GM19452 (cell line): ENCODE measurements around the gene RXRB.

Experiments
- ATAC-seq: cut with Tn5 transposase; IDR thresholded peaks from one replicate; pipeline ENCODE4 v1.9.1; 2021; ENCODE audit not compliant: unreplicated experiment

Gene RXRB

GRCh38 chr6:33198159-33198852 lies 2.2 kb downstream of the RXRB start:
- ATAC-seq: no peak

GRCh38 chr6:33197431-33198048 lies 2.9 kb downstream of the RXRB start:
- no peak for ATAC-seq

GRCh38 chr6:33195304-33196165 lies 4.9 kb downstream of the RXRB start:
- no peak for ATAC-seq

- no peak for ATAC-seq
Observed at GRCh38 chr6:33194431-33194979, 6.0 kb downstream of the RXRB start.

- no peak for ATAC-seq
Observed at GRCh38 chr6:33193619-33194018, 6.8 kb downstream of the RXRB start.

- no peak for ATAC-seq
Observed at GRCh38 chr6:33192671-33193602, 7.5 kb downstream of the RXRB start.

- no peak for ATAC-seq
Observed at GRCh38 chr6:33192105-33192646, 8.3 kb downstream of the RXRB start, which contains the start of gene COL11A2. Gene COL11A2 (minus strand): TSS chr6:33192467. CDS start chr6:33192240, 227 bp downstream.

GRCh38 chr6:33191383-33192104 lies 8.9 kb downstream of the RXRB start:
- no peak for ATAC-seq

- no peak for ATAC-seq
Observed at GRCh38 chr6:33190504-33191107, 9.9 kb downstream of the RXRB start.

GRCh38 chr6:33189625-33190448 lies 10.6 kb downstream of the RXRB start:
- no peak for ATAC-seq

GRCh38 chr6:33189164-33189563 lies 11.3 kb downstream of the RXRB start:
- no peak for ATAC-seq

GRCh38 chr6:33187809-33188208 lies 12.7 kb downstream of the RXRB start:
- ATAC-seq: no peak

- ATAC-seq: no peak
Observed at GRCh38 chr6:33185654-33186187, 14.7 kb downstream of the RXRB start.

- ATAC-seq: no peak
Observed at GRCh38 chr6:33185190-33185589, 15.3 kb downstream of the RXRB start.

GRCh38 chr6:33183071-33183683 lies 17.3 kb downstream of the RXRB start:
- ATAC-seq: no peak

GRCh38 chr6:33181141-33181540 lies 19.3 kb downstream of the RXRB start:
- no peak for ATAC-seq

GRCh38 chr6:33178755-33179475 lies 21.6 kb downstream of the RXRB start:
- no peak for ATAC-seq
